ENCODE results near the gene SORCS2.

SORCS2 gene

GRCh38 chr4:7540654-7541413 is 348.5 kb downstream of the SORCS2 start:
- FAIRE-seq = no peak

GRCh38 chr4:7541414-7541810 is 349.1 kb downstream of the SORCS2 start:
- FAIRE-seq = no peak

- no peak for FAIRE-seq
Observed at GRCh38 chr4:7542781-7543180, 350.4 kb downstream of the SORCS2 start.

GRCh38 chr4:7546152-7546808 is 353.9 kb downstream of the SORCS2 start:
- no peak for FAIRE-seq

GRCh38 chr4:7546809-7547367 is 354.6 kb downstream of the SORCS2 start:
- no peak for FAIRE-seq

- FAIRE-seq = no peak
Observed at GRCh38 chr4:7547368-7548040, 355.2 kb downstream of the SORCS2 start.

GRCh38 chr4:7549866-7550265 is 357.5 kb downstream of the SORCS2 start:
- no peak for FAIRE-seq

- no peak for FAIRE-seq
Observed at GRCh38 chr4:7552466-7552865, 360.1 kb downstream of the SORCS2 start.

- FAIRE-seq = no peak
Observed at GRCh38 chr4:7553280-7553679, 360.9 kb downstream of the SORCS2 start.

GRCh38 chr4:7554905-7555304 is 362.6 kb downstream of the SORCS2 start:
- no peak for FAIRE-seq

GRCh38 chr4:7556558-7556957 is 364.2 kb downstream of the SORCS2 start:
- FAIRE-seq = no peak

GRCh38 chr4:7557456-7557855 is 365.1 kb downstream of the SORCS2 start:
- no peak for FAIRE-seq

GRCh38 chr4:7558436-7558835 is 366.1 kb downstream of the SORCS2 start:
- no peak for FAIRE-seq

GRCh38 chr4:7559316-7559715 is 367.0 kb downstream of the SORCS2 start:
- no peak for FAIRE-seq

- no peak for FAIRE-seq
Observed at GRCh38 chr4:7559741-7560395, 367.5 kb downstream of the SORCS2 start.

- FAIRE-seq = no peak
Observed at GRCh38 chr4:7561557-7561956, 369.2 kb downstream of the SORCS2 start.

GRCh38 chr4:7564242-7564641 is 371.9 kb downstream of the SORCS2 start:
- no peak for FAIRE-seq

- FAIRE-seq = no peak
Observed at GRCh38 chr4:7565483-7565882, 373.1 kb downstream of the SORCS2 start.

GRCh38 chr4:7569810-7570783 is 377.8 kb downstream of the SORCS2 start:
- no peak for FAIRE-seq

- FAIRE-seq = no peak
Observed at GRCh38 chr4:7571001-7571400, 378.7 kb downstream of the SORCS2 start.

- no peak for FAIRE-seq
Observed at GRCh38 chr4:7571701-7572100, 379.4 kb downstream of the SORCS2 start.

- no peak for FAIRE-seq
Observed at GRCh38 chr4:7572894-7573293, 380.6 kb downstream of the SORCS2 start.
